Measurements from ENCODE around the gene CCHCR1.

- TF ChIP-seq, protein P1, sequence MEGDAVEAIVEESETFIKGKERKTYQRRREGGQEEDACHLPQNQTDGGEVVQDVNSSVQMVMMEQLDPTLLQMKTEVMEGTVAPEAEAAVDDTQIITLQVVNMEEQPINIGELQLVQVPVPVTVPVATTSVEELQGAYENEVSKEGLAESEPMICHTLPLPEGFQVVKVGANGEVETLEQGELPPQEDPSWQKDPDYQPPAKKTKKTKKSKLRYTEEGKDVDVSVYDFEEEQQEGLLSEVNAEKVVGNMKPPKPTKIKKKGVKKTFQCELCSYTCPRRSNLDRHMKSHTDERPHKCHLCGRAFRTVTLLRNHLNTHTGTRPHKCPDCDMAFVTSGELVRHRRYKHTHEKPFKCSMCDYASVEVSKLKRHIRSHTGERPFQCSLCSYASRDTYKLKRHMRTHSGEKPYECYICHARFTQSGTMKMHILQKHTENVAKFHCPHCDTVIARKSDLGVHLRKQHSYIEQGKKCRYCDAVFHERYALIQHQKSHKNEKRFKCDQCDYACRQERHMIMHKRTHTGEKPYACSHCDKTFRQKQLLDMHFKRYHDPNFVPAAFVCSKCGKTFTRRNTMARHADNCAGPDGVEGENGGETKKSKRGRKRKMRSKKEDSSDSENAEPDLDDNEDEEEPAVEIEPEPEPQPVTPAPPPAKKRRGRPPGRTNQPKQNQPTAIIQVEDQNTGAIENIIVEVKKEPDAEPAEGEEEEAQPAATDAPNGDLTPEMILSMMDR (conservative IDR thresholded peaks at IDR 0.05), result no peak
- no peak for TF ChIP-seq EZH2 (IDR thresholded peaks at IDR 0.05; ENCODE audit: low read depth)
These were observed 31.8 kb downstream of the CCHCR1 start for GRCh38 chr6:31125586-31126363.

All from PC-9 (cell line).